NK-92 treated with Interleukin-12 subunit alpha and Interleukin-12 subunit beta, amount 100 ng/mL, for 24 hours (cell line): ENCODE results near the gene RAB3GAP1.
"Not testable (repeated sequence)": the region's sequence is repeated elsewhere in the genome, so short reads cannot be mapped to it uniquely, and the experiment has no call there.

Experiments used
- DNase-seq: peaks from one replicate; lab custom pipeline; 2025; lab: John Stamatoyannopoulos, UW

Gene RAB3GAP1

DNA sequence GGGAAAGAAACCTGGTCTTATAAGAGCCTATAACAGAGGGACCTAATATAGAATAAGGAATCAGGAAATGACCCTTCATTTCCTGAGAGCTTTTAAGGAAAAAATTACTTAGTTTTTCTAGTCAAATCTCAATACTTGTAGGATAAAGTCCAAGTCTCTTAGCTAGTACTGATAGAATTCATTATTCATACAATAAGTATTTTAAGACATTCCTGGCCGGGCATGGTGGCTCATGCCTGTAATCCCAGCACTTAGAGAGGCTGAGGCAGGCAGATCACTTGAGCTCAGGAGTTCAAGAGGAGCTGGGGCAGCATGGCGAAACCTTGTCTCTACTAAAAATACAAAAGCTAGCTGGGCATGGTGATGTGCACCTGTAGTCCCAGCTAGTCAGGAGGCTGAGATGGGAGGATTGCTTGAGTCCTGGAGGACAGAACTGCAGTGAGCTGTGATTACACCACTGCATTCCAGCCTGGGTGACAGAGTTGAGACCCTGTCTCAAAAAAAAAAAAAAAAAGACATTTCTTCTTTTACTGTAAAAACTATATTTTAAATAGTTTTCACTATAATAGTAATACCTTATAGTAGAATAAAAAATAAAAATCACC is 3.2 kb downstream of the RAB3GAP1 start:
- DNase-seq, result no peak

DNA sequence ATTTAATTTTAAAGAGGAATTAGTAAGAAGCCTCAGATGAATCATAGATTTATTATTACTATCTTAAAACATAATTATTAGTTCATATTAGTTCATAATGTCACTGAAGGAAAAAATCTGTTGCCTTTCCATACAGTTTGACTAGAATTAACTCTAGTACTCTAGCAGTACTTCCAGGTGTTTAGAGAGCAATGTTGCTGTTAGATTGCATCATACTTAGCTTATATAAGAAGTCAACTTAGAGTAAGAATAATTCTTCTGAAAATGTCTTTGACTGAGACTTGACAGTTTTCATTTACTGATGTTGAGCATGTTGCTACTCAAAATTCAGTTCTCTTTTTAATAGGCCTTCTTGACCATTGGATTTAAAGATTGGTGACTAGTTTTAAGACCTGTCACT is 4.7 kb downstream of the RAB3GAP1 start:
- no peak for DNase-seq

DNA sequence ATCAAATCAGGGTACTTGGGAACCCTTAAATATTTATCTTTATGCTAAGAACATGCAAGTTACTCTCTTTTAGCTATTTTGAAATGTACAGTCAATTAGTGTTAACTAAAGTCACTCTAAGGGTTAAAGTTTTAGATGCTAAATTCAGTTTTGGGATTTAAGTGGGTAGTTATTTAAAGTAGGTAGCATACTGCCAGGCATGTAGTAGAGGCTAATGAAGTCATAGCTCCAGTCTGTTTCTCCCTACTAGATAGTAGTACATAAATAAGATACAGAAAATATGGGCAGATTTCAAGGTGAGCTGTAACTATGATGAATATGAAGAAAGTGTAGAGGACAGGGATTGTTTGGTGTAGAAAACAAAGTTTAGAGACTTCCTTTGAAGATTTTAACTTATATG is 7.5 kb downstream of the RAB3GAP1 start:
- no peak for DNase-seq

DNA sequence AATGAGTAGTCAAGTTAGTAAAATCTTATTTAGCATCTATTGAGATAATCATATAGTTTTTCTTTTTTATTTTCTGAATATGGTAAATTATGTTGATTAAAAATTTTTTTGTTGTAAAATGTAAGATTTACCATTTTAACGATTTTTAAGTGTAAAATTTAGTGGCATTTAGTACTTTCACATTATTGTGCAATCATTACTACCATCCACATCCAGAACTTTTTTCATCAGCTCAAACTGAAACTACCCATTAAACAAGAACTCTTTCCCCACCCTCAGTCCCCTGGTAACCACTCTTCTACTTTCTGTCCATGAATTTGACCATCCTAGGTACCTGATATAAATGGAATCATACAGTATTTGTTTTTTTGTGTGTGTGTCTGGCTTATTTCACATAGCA is 11.1 kb downstream of the RAB3GAP1 start:
- DNase-seq, result no peak

DNA sequence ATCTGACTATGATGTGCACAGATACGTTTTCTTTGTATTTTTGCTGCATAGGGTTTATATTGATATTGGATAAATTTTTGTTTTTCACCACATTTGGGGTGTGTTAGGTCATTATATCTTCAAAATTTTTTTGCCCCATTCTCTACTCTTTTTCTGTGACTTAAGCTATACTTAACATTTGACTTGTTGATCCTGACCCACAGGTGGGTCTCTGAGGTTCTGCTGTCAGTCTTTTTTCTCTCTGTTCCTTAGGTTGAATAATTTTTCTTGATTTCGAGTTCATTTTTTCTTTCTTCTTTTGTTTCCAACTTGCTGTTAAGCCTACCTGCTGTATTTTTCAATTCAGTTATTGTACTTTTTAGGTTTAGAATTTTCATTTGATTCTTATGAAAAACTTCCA is 12.1 kb downstream of the RAB3GAP1 start:
- DNase-seq, result no peak

DNA sequence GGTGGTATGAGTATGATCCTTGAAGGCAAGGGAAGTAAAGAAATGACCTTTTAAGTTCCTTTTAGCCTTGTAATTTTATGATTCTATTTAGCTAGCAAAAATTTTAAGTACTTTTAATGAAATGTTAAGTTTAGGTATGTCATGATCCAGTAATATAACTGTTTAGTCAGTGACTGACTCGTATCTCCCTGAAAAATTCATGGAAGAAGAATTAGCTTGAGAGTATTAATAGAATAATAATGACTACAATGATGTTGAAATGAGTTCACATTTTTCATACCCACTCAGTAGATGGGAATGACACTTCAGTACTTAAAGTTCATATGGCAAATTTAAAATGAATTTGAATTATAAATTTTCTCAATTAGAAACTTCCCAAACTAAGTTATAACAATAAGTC is 14.6 kb downstream of the RAB3GAP1 start:
- DNase-seq, result no peak

DNA sequence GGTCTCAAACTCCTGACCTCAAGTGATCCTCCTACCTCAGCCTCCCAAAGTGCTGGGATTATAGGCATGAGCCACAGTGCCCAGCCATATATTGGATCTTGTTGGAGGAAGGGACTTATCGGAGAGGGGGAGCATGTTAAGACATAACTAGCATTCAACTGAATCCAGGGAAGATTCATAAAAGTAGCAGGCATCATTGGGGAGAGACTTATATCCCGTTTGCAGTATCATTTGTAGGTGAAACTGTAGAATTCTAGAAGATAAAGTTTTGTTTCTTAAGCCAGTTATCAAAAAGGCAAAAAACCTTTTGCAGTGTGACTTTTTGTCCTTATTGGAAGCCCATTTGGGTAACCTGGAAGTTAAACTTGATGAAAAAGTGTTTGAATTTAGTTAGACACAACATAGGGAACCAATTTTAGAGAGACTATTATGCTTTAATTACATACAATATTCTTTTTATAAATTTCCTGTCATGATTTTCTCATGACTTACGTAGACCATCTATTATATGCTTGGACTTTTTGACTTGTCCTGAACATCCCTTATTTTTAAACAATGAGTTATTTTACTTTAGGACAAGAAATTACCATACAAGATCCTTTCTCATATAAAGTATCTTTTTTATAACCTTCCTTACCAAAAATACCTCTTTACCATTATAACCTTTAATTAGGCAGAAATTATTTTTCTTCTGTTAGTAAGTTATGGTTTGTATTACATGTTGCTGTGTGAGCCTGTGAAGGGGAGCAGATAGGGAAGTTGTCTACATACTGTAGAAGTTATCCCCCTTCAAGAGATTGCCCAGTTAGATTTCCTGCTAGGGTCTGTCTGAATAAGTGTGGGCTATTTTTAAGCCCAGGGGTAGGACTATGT is 20.3 kb downstream of the RAB3GAP1 start:
- no peak for DNase-seq

DNA sequence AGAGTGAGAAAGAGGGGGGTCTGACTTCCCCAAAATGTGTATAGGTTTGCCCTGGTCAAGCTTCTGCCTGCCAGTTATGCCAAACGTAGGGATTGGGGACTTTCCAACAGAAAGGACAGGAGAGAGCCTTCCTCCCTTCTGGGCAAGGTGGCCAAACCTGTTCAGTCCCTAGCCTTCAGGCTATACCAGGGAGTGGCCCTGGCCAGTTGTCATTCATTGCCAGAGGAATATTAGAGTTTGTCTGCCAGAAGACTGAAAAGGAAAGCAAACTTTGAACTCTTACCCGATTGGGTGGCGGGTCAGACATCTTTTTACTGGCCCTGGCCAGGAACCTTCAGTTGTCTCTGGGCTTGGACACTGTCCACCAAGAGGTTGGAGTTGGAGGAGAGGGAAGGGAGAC is 22.1 kb downstream of the RAB3GAP1 start:
- DNase-seq, result no peak

DNA sequence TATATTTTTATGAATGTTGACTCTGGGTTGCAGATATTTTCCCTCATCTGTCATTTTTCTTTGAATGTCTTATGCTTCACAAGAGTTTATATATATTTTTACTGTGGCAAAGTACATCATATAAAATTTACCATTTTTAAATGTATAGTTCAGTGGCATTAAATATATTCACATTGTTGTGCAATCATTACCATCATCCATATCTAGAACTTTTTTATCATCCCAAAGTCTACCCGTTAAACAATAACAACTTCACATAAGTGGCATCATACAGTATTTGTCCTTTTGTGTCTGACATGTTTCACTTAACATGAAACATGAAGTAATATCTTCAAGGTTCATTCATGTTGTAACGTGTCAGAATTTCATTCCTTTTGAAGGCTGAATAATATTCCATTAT is 24.5 kb downstream of the RAB3GAP1 start:
- DNase-seq, result no peak

DNA sequence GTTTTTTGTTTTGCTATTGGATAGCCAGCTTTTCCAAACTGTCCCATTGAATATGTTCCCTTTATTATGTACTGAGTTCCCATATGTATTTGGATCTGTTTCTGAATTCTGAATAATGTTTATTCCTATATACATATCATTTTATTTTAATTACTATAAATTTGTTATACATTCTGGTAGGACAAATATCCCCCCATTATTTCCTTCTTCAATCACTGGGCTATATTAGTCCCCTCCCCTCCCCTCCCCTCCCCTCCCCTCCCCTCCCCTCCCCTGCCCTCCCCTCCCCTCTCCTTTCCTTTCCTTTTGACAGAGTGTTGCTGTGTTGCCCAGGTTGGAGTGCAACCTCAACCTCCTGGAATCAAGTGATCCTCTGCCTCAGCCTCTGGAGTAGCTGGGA is 26.3 kb downstream of the RAB3GAP1 start:
- no peak for DNase-seq

DNA sequence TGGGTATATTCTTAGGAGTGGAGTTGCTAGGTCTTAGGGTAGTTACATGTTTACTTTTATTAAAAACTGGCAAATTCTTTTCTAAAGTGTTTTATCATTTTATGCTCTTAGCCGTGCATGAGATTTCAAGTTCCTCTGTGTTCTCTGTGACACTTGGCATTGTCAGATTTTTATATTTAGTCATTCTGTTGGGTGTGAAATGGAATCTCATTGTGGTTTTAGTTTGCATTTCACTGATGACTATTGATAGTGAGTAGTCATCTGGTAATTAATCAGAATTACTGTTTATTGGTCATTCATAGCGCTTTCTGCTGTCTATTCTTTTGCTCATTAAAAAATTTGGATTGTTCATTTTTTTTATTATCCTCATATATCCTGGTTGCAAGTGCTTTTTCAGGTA is 34.1 kb downstream of the RAB3GAP1 start:
- no peak for DNase-seq

DNA sequence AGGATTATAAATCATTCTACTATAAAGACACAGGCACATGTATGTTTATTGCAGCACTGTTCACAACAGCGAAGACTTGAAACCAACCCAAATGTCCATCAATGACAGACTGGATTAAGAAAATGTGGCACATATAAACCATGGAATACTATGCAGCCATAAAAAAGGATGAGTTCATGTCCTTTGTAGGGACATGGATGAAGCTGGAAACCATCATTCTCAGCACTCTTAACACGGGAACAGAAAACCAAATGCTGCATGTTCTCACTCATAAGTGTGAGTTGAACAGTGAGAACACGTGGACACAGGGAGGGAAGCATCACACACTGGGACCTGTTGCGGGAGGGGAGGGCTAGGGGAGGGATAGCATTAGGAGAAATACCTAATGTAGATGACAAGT is 37.5 kb downstream of the RAB3GAP1 start:
- DNase-seq, result not testable (repeated sequence)

DNA sequence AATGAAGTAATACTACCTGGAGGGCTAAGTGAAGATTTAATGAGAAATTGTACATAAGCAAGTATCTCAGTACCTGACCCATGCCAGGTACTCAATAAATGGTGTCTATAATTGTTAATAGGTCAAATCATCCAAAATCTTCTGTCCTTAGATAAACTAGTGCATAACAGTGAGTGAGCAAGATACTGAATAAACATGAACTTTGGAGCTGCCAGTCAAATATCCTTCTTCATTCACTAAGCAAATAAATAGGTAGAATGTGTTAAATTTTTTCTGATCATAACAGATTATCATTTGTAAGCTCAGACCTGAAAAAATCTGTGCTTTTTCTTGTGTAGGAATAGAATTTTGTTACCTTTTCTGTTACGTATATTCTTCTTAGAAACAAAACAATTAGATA is 39.6 kb downstream of the RAB3GAP1 start:
- no peak for DNase-seq

DNA sequence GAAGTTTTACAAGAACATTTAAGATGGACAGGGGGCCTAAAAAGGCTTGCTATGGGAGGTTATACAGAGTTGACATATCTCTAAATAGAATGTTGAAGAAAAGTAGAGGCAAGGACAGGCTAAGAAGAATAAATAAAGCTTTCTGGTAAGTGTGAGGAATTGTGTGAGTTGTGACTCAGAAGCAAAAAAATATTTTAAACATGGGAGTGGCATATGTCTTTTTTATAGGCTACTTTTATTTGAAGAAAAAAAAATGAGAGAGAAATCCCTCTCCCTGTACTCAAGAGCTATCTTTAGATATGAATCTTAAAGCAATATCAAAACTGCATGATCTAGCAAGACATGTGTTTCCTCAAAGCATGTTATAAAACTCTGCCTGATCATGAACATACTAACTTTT is 41.1 kb downstream of the RAB3GAP1 start:
- DNase-seq, result no peak

DNA sequence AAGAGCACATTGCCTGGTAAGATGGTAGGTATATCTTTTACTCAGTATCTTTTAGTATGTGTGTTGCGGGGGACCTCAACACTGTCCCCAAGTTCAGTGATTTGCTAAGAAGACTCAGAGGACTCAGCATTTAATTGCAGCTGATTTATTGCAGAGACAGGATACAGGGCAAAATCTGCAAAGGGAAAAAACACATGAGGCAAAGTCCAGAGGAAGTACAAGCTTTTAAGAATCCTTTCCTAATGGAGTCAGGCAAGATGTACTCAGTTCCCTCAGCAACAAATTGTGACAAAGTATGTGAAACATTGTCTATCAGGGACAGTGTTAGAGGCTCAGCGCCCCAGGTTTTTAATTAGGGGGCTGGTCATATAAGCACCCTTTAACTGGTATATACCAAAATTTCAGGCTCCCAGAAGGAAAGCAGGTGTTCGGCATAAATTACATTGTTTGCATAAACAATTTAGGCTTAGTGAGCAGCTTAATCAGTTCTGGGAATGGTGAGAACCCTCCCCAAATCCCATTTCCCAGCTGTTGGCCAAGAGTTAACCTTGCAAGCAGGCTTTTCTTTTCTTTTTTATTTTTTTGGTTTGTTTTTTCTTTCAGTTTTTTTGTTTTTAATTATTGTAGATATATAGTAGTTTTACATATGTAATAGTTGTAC is 41.7 kb downstream of the RAB3GAP1 start:
- DNase-seq, result no peak

DNA sequence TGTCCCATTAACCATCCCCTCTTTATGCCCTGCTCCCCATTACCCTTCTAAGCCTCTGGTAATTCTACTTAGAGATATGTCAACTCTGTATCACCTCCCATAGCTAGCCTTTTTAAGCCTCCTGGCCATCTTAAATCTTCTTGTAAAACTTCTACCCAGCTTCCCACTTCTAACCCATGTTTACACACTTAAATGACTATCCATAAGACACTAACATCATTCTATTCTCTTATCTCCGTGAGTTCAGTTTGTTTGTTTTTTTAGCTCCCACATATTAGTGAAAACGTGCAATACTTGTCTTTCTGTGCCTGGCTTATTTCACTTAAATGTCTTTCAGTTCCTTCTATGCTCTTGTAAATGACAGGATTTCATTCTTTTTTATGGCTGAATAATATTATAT is 42.4 kb downstream of the RAB3GAP1 start:
- DNase-seq, result no peak

DNA sequence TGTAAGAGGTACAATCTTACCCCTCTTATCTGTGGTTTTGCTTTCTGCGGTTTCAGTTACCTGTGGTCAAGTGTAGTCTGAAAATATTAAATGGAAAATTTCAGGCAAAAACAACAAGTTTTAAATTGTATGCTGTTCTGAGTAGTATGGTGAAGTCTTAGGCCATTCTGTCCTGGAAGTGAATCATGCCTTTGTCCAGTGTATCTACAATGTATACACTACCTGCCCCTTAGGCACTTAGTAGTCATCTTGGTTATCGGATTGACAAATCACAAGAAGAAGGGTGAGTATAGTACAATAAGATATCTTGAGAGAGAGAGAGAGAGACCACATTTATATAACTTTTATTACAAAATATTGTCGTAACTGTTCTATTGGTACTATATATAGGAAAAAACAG is 43.5 kb downstream of the RAB3GAP1 start:
- no peak for DNase-seq

DNA sequence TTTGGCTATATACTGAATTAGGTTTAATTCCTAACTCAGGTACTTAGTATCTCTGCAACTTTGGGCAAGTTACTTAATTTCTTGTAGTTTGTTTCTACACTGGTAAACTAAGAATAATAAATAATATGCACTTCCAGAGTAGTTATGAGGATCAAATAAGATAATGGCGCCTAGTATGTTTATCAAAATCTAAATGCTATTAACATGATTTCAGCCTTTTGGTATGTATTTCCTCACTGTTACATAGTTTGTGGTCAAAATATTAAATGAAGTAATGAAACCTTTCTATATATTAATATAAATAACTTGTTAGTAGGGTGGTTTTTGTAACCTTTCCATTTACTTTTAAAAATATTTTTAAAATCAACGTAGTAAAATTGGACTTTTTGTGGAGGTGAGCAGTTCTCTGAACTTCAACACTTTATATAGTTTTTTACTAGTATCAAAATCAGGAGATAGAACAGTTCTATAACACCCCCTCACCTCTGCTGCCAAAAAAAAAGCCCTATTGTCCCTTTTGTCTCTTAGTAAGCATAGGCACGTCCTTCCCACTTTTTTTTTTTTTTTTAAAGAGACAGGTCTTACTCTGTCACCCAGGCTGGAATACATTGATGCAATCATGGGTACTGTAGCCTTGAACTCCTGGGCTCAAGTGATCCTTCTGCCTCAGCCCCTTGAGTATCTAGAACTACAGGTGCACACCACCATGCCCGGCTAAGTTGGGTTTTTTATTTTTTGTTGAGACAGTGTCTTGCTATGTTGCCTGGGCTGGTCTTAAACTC is 44.8 kb downstream of the RAB3GAP1 start:
- no peak for DNase-seq

DNA sequence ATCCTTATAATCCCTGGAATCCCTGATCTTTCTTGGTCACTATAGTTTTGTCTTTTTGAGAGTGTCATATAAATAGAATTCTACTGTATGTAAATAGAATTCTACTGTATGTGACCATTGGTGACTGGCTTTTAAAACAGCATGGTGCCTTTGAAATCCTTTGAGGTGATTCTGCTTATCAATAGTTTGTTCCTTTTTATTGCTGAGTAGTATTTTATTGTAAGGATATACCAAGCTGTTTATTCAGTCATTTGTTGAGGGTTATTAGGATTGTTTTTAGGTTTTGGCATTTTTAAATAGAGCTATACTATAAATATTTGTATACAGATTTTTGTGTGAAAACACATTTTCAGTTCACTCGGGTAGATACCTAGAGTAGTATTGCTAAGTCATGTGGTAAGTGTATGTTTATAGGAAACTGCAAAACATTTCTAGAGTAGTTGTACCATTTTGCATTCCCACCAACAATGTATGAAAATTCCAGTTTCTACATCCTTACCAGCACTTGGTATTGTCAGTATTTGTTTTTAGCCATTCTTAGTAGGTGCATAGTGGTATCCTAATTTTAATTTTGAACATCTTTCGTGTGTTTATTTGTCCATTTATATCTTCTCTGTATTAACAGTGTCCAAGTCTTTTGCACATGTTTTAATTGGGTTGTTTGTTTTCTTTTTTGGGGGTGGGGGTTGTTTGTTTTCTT is 45.6 kb downstream of the RAB3GAP1 start:
- no peak for DNase-seq

DNA sequence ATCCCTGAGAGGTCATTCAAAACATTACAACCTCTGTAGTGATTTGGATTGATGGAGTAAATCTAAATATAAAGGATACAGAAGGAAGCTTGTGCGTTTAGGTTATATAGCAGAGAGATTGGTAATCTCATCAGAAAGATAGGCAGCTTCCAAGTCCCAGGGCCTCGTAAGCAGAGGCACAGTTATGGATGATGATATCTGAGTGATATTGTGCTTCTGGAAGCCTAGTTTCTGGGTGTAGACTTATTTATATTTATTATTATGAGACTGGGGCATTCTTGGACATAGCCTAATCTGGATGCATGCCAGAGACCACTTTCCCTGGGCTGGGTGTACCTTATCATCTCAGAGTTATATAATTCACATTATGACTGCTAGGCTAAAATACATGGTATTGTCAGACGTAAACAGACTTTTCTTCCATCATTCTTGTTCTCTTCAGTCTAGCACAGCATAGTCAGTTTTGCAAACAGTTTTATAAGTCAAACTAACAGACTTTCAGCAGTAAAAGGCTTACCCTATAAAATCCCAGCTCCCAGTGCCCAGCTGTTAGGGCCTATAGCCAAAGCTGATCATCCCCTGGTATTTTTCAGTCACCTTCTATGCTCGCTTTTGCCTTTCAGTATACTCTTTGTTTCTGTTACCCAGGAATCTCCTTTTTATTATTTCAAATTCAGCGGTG is 47.9 kb downstream of the RAB3GAP1 start:
- no peak for DNase-seq

DNA sequence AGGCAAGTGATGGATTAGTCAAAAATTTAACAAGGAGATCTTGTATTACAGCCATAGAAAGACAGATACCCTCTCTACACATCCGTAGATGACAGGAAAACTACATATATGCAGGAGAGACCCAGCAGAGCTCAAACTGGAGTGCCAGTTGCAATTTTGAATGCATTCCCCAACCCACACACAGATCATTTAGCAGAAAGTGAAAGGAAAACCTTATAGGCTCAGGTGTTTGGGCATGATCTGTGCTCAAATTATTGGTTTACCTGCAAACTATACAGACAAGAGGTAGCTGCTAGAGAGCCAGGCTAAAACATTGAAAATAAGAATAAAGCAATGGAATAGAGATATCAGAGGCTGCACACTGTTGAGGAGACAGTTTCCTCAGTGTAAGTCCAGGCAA is 51.8 kb downstream of the RAB3GAP1 start:
- no peak for DNase-seq
